ENCODE measurements around the gene OR8B12.

The OR8B12 gene

GRCh38 chr11:124520550-124520854, 23.0 kb downstream of the OR8B12 start:
- no peak for TF ChIP-seq CTCF (IDR thresholded peaks at IDR 0.05)

GRCh38 chr11:124519850-124520549, 23.5 kb downstream of the OR8B12 start:
- TF ChIP-seq CTCF (IDR thresholded peaks at IDR 0.05), result no peak

GRCh38 chr11:124518989-124519451, 24.4 kb downstream of the OR8B12 start:
- no peak for TF ChIP-seq CTCF (IDR thresholded peaks at IDR 0.05)

GRCh38 chr11:124517314-124517713, 26.1 kb downstream of the OR8B12 start:
- TF ChIP-seq CTCF (IDR thresholded peaks at IDR 0.05), result no peak

GRCh38 chr11:124514131-124514530, 29.3 kb downstream of the OR8B12 start:
- no peak for TF ChIP-seq CTCF (IDR thresholded peaks at IDR 0.05)

GRCh38 chr11:124511745-124512144, 31.7 kb downstream of the OR8B12 start:
- no peak for TF ChIP-seq CTCF (IDR thresholded peaks at IDR 0.05)

GRCh38 chr11:124510279-124510678, 33.2 kb downstream of the OR8B12 start:
- no peak for TF ChIP-seq CTCF (IDR thresholded peaks at IDR 0.05)

GRCh38 chr11:124499711-124500110, 43.7 kb downstream of the OR8B12 start:
- no peak for TF ChIP-seq CTCF (IDR thresholded peaks at IDR 0.05)

Data from LNCAP (cell line).